PC-9 (cell line): Measurements from ENCODE around the gene SPATC1L. TPM values are rescaled to one million over a fixed set of nuclear protein-coding genes. Genes with fewer than 3 reads are reported as not detected.

Experiments used
- BruUV-seq: library from RNA; stranded (reverse); fragments of 400-500 nt; replicated peaks from 2 replicates; lab custom pipeline; 2021; lab: Mats Ljungman, UMichigan
- CTCF ChIA-PET: fragments of 300-600 bp; sonication (Branson Sonifier 250); formaldehyde crosslinking; loops from one replicate; lab custom pipeline; 2022; ENCODE audit warnings: antibody characterized with exemption; lab: Charles Lee
- POLR2A ChIA-PET: fragments of 300-600 bp; sonication (Branson Sonifier 250); formaldehyde crosslinking; loops from one replicate; lab custom pipeline; 2022; ENCODE audit warnings: antibody characterized with exemption; ENCODE audit not compliant: unreplicated experiment; lab: Charles Lee
- DNase-seq, 2 experiments: peaks; one replicate each; pipeline versions ENCODE4 v3.0.0 to v3.0.0-alpha.2; 2015 to 2022; ENCODE audit warnings: mixed read lengths in 1 of 2
- H2AFZ ChIP-seq: fragments of 200-600 bp; sonication (generic); 2 replicates; pipeline ENCODE4 v1.8.1; 2017; ENCODE audit warnings: antibody characterized with exemption
- H3F3A ChIP-seq: fragments of 200-600 bp; sonication (generic); 2 replicates; pipeline ENCODE4 v1.8.1; 2017; ENCODE audit warnings: antibody characterized with exemption, mild to moderate bottlenecking, low read depth; ENCODE audit not compliant: insufficient read depth
- H3K27ac ChIP-seq: fragments of 200-600 bp; sonication (generic); 2 replicates; pipeline ENCODE4 v1.6.1; 2016; ENCODE audit warnings: mixed run types
- H3K27me3 ChIP-seq: fragments of 200-600 bp; sonication (generic); 2 replicates; pipeline ENCODE4 v1.6.1; 2016; ENCODE audit warnings: low read depth, mixed run types; ENCODE audit not compliant: insufficient read depth
- H3K36me3 ChIP-seq: fragments of 200-600 bp; sonication (generic); 2 replicates; pipeline ENCODE4 v1.6.1; 2016; ENCODE audit warnings: low read depth, mixed run types
- H3K4me1 ChIP-seq: fragments of 200-600 bp; sonication (generic); replicated peaks from 2 replicates; pipeline ENCODE4 v1.6.1; 2016; ENCODE audit warnings: mixed run types; ENCODE audit not compliant: insufficient read depth
- H3K4me2 ChIP-seq: fragments of 200-600 bp; sonication (generic); 2 replicates; pipeline ENCODE4 v1.6.1; 2017; ENCODE audit warnings: mixed run types
- H3K4me3 ChIP-seq: fragments of 200-600 bp; sonication (generic); 2 replicates; pipeline ENCODE4 v1.6.1; 2016; ENCODE audit warnings: mixed run types
- H3K79me2 ChIP-seq: fragments of 200-600 bp; sonication (generic); 2 replicates; pipeline ENCODE4 v1.6.1; 2017; ENCODE audit warnings: low read depth, mixed run types
- H3K9me2 ChIP-seq: fragments of 200-600 bp; sonication (generic); 2 replicates; pipeline ENCODE4 v1.8.1; 2017; ENCODE audit warnings: mild to moderate bottlenecking; ENCODE audit not compliant: insufficient read depth
- H3K9me3 ChIP-seq: fragments of 200-600 bp; sonication (generic); 2 replicates; pipeline ENCODE4 v1.8.1; 2016; ENCODE audit warnings: low read depth; ENCODE audit not compliant: insufficient read depth
- H4K20me1 ChIP-seq: fragments of 200-600 bp; sonication (generic); 2 replicates; pipeline ENCODE4 v1.8.1; 2017; ENCODE audit not compliant: insufficient read depth
- EZH2 ChIP-seq: fragments of 200-600 bp; sonication (generic); IDR thresholded peaks from 2 replicates; pipeline ENCODE4 v1.8.0; 2017; ENCODE audit warnings: antibody characterized with exemption, low read depth
- intact Hi-C: fragments of 100-400 bp; cut with micrococcal nuclease; formaldehyde crosslinking; loops from one replicate; pipeline ENCODE4 v1.10.0; 2022; ENCODE audit not compliant: unreplicated experiment
- total RNA-seq: library from RNA; stranded (reverse); gene quantifications from 2 replicates; pipeline ENCODE4 v1.2.3, GENCODE V29; 2021
- TF ChIP-seq, protein P1 (sequence below): fragments of 200-600 bp; sonication (generic); conservative IDR thresholded peaks from 2 replicates; pipeline ENCODE4 v1.6.1; 2017; ENCODE audit warnings: mixed run types, antibody characterized with exemption, mild to moderate bottlenecking, moderate library complexity

The SPATC1L gene
- total RNA-seq, 1 experiment from 2014 or later, result 32.7 TPM

- Histone ChIP-seq H3K27me3 (no peaks in the 10 kb centered on the region), H3K36me3 (no peaks in the 10 kb centered on the region), H3F3A (no peaks in the 10 kb centered on the region), H4K20me1 (no peaks in the 10 kb centered on the region), H3K27ac (no peak overlapping the region), H3K4me2 (no peak overlapping the region), H3K4me1 (no peaks in the 10 kb centered on the region), H3K9me3 (no peaks in the 10 kb centered on the region), H2AFZ (no peak overlapping the region), H3K4me3 (no peak overlapping the region), H3K9me2 (no peaks in the 10 kb centered on the region), H3K79me2 (no peaks in the 10 kb centered on the region)
- intact Hi-C loops, result no loop called here
- TF ChIP-seq, protein P1, sequence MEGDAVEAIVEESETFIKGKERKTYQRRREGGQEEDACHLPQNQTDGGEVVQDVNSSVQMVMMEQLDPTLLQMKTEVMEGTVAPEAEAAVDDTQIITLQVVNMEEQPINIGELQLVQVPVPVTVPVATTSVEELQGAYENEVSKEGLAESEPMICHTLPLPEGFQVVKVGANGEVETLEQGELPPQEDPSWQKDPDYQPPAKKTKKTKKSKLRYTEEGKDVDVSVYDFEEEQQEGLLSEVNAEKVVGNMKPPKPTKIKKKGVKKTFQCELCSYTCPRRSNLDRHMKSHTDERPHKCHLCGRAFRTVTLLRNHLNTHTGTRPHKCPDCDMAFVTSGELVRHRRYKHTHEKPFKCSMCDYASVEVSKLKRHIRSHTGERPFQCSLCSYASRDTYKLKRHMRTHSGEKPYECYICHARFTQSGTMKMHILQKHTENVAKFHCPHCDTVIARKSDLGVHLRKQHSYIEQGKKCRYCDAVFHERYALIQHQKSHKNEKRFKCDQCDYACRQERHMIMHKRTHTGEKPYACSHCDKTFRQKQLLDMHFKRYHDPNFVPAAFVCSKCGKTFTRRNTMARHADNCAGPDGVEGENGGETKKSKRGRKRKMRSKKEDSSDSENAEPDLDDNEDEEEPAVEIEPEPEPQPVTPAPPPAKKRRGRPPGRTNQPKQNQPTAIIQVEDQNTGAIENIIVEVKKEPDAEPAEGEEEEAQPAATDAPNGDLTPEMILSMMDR, result no peak
- DNase-seq, result no peak
- ChIA-PET CTCF (no interaction called here), POLR2A (no interaction called here)
- BruUV-seq, result no TSS peak
Measured at GRCh38 chr21:46124083-46124925, 60.0 kb downstream of the SPATC1L start.

GRCh38 chr21:46122758-46123683 lies 61.2 kb downstream of the SPATC1L start:
- ChIA-PET CTCF (no interaction called here), POLR2A (no interaction called here)
- Histone ChIP-seq H3K79me2 (no peaks in the 10 kb centered on the region), H3K36me3 (no peaks in the 10 kb centered on the region), H3K4me2 (no peak overlapping the region), H3K4me1 (no peaks in the 10 kb centered on the region), H3K27me3 (no peaks in the 10 kb centered on the region), H3K27ac (no peak overlapping the region), H3F3A (no peaks in the 10 kb centered on the region), H4K20me1 (no peaks in the 10 kb centered on the region), H3K9me2 (no peaks in the 10 kb centered on the region), H3K4me3 (no peak overlapping the region), H3K9me3 (no peaks in the 10 kb centered on the region), H2AFZ (no peak overlapping the region)
- no peak for TF ChIP-seq EZH2
- TF ChIP-seq, protein P1, result no peak
- BruUV-seq, result no TSS peak
- no peak for DNase-seq
- intact Hi-C loops, result no loop called here

GRCh38 chr21:46122237-46122671 lies 62.0 kb downstream of the SPATC1L start:
- H3K9me2 ChIP-seq, result no peaks in the 10 kb centered on the region
- no peak for TF ChIP-seq EZH2
- TF ChIP-seq, protein P1, result no peak
- no peaks in the 10 kb centered on the region for H3K79me2 ChIP-seq
- no peaks in the 10 kb centered on the region for H3K9me3 ChIP-seq
- no peaks in the 10 kb centered on the region for H3F3A ChIP-seq
- ChIA-PET POLR2A (no interaction called here), CTCF (interaction anchor here (0.8 kb wide), 1 partner anchor 21 kb away, joined by 3 read pairs; no protein-coding TSS in a partner anchor)
- no peaks in the 10 kb centered on the region for H4K20me1 ChIP-seq
- no peaks in the 10 kb centered on the region for H3K4me1 ChIP-seq
- no peak overlapping the region for H2AFZ ChIP-seq
- H3K36me3 ChIP-seq, result no peaks in the 10 kb centered on the region
- no peak overlapping the region for H3K4me2 ChIP-seq
- intact Hi-C loops, result no loop called here
- H3K27me3 ChIP-seq, result no peaks in the 10 kb centered on the region
- no TSS peak for BruUV-seq
- H3K4me3 ChIP-seq, result no peak overlapping the region
- no peak for DNase-seq
- no peak overlapping the region for H3K27ac ChIP-seq
